GM12891 (cell line): ENCODE measurements around the gene RAET1G.
"Not testable (repeated sequence)": the region's sequence is repeated elsewhere in the genome, so short reads cannot be mapped to it uniquely, and the experiment has no call there.

Experiments used
- DNase-seq: peaks from one replicate; pipeline ENCODE4 v3.0.0; 2011; ENCODE audit warnings: low spot score; ENCODE audit not compliant: insufficient read length
- FAIRE-seq: peaks from 2 replicates; lab custom pipeline; 2011; peaks lifted over from hg19 to GRCh38; lab: Jason Lieb, UNC
- PAX5 ChIP-seq: IDR thresholded peaks from 2 replicates; pipeline ENCODE4 v1.6.1; 2011; ENCODE audit warnings: low read length, moderate library complexity, mild to moderate bottlenecking; ENCODE audit not compliant: insufficient read depth, severe bottlenecking
- POLR2A ChIP-seq: IDR thresholded peaks from 2 replicates; pipeline ENCODE4 v1.6.1; 2011; ENCODE audit warnings: low read depth, low read length, control low read depth
- POLR2AphosphoS5 ChIP-seq: IDR thresholded peaks from 2 replicates; pipeline ENCODE4 v1.6.1; 2011; ENCODE audit warnings: low read depth, low read length, control low read depth
- POU2F2 ChIP-seq: IDR thresholded peaks from 2 replicates; pipeline ENCODE4 v1.6.1; 2011; ENCODE audit warnings: low read depth, mild to moderate bottlenecking, control low read depth, low read length, moderate library complexity
- SPI1 ChIP-seq: IDR thresholded peaks from 2 replicates; pipeline ENCODE4 v1.6.1; 2011; ENCODE audit warnings: low read depth, low read length, control low read depth
- TAF1 ChIP-seq: IDR thresholded peaks from 2 replicates; pipeline ENCODE4 v1.6.1; 2011; ENCODE audit warnings: low read depth, low read length, control low read depth

RAET1G gene

GRCh38 chr6:149921361-149921760 is 1.6 kb downstream of the RAET1G start:
- TF ChIP-seq POU2F2 (no peak), POLR2A (no peak)
- FAIRE-seq, result no peak
- DNase-seq, result no peak

GRCh38 chr6:149919834-149920225 is 3.1 kb downstream of the RAET1G start:
- DNase-seq (no peak), FAIRE-seq (no peak)
- TF ChIP-seq PAX5, result no peak
- TF ChIP-seq TAF1, result no peak
- no peak for TF ChIP-seq POLR2AphosphoS5
- TF ChIP-seq POU2F2, result no peak
- TF ChIP-seq SPI1, result no peak
- no peak for TF ChIP-seq POLR2A

GRCh38 chr6:149919126-149919833 is 3.6 kb downstream of the RAET1G start:
- DNase-seq, result not testable (repeated sequence)
- peak; percentile 26 for FAIRE-seq

GRCh38 chr6:149918151-149918905 is 4.6 kb downstream of the RAET1G start:
- FAIRE-seq, result no peak
- no peak for DNase-seq
- TF ChIP-seq POLR2A, result no peak
- no peak for TF ChIP-seq SPI1
- no peak for TF ChIP-seq POU2F2
- TF ChIP-seq TAF1, result no peak
- no peak for TF ChIP-seq POLR2AphosphoS5
- TF ChIP-seq PAX5, result no peak

GRCh38 chr6:149917679-149918078 is 5.2 kb downstream of the RAET1G start:
- TF ChIP-seq SPI1 (no peak), POU2F2 (no peak), POLR2A (no peak), PAX5 (no peak), POLR2AphosphoS5 (no peak), TAF1 (no peak)
- no peak for FAIRE-seq
- DNase-seq, result no peak

- FAIRE-seq (no peak), DNase-seq (no peak)
- TF ChIP-seq PAX5 (no peak), SPI1 (no peak), POLR2AphosphoS5 (no peak), POU2F2 (no peak), POLR2A (no peak), TAF1 (no peak)
Observed at GRCh38 chr6:149915970-149916865, 6.7 kb downstream of the RAET1G start.

- no peak for DNase-seq
- FAIRE-seq, result no peak
- TF ChIP-seq POLR2AphosphoS5 (no peak), TAF1 (no peak), POU2F2 (no peak), PAX5 (no peak), SPI1 (no peak), POLR2A (no peak)
Observed at GRCh38 chr6:149913540-149914240, 9.2 kb downstream of the RAET1G start.

GRCh38 chr6:149913085-149913484 is 9.8 kb downstream of the RAET1G start:
- FAIRE-seq, result no peak
- TF ChIP-seq POLR2AphosphoS5 (no peak), SPI1 (no peak), TAF1 (no peak), POLR2A (no peak), PAX5 (no peak), POU2F2 (no peak)
- no peak for DNase-seq

GRCh38 chr6:149912680-149913079 is 10.2 kb downstream of the RAET1G start:
- FAIRE-seq, DNase-seq: not testable (repeated sequence)

- TF ChIP-seq SPI1 (no peak), POLR2A (no peak), TAF1 (no peak), POLR2AphosphoS5 (no peak), PAX5 (no peak), POU2F2 (no peak)
- FAIRE-seq (no peak), DNase-seq (no peak)
Observed at GRCh38 chr6:149910721-149911151, 12.2 kb downstream of the RAET1G start.
